ENCODE measurements around the gene VSIG4.

VSIG4 gene

GRCh38 chrX:66013194-66013816, 26.6 kb downstream of the VSIG4 start:
- no peak overlapping the region for H3K4me3 ChIP-seq (ENCODE audit: low read depth, low read length)
- DNase-seq (ENCODE audit: low read depth), result no peak

DNA sequence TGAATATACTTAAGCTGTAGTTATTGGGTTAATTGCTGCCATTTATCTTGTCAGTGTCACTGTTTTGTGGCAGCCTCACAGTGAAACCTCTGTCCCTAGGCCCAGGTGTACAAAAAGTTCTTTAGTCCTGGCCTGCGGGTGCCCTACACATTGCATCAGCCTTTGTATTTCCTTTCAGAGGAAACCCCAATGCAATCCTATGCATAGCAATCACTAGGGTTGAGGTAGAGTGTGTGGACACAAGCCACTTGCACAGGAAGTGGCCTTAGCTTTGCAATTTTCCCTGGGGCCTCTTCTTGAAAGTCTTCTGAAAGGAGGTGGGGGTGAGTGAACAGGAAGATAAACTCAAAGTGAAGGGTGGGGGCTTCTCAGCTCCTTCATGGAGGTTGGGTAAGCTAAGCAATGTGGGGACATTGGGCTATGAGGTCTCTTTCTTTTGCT, 27.8 kb downstream of the VSIG4 start:
- no peak for DNase-seq (ENCODE audit: low read depth)
- no peak overlapping the region for H3K4me3 ChIP-seq (ENCODE audit: low read depth, low read length)

DNA sequence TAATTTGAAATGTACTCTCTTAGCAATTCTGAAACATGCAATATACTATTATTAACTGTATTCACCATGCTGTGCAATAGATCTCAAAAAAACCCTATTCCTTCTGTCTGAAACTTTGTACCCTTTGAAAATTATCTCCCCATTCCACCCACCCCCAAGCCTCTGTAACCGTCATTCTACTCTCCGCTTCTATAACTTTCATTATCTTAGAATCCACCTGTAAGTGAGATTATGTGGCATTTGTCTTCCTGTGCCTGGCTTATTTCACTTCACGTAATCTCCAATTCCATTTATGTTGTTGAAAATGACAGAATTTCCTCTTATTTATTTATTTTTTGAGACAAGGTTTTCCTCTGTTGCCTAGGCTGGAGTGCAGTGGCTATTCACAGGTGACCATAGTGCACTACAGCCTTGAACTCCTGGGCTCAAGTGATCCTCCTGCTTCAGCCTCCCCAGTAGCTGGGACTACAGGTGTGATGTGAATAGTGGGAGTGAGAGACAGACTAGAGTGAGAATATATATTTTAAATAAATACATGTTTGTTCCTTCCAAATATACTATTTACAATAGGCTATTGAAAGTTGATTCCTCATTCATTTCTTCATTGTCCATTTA, 30.5 kb downstream of the VSIG4 start:
- no peak overlapping the region for H3K4me3 ChIP-seq (ENCODE audit: low read depth, low read length)
- DNase-seq (ENCODE audit: low read depth), result no peak

DNA sequence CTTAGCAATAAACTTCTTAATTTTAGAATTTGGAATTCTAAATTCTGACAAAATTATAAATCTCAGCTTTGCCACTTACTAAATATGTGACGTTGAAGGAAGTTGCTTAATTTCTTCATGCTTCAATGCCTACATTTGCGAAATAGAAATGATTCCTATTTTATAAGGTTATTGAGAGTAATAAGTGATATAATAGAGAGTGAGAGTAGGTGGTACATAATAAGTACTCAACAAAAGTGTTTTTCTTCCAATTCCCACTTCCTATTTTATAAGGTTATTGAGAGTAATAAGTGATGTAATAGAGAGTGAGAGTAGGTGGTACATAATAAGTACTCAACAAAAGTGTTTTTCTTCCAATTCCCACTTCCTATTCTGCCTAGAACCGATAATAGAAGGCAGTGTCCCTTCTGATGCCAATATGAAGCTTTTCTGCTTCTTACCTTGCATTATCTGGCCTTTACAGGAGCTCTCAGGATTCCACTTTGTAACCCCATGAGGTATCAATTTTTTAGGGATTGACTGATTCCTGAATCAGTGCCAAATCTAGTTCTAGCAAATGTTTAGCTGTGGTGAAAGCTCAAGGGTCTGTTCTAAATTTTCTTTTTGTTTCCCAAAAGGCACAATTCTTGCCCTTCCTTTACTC, 31.4 kb downstream of the VSIG4 start:
- no peak for DNase-seq (ENCODE audit: low read depth)
- no peak overlapping the region for H3K4me3 ChIP-seq (ENCODE audit: low read depth, low read length)

- no peak overlapping the region for H3K4me3 ChIP-seq (ENCODE audit: low read depth, low read length)
- no peak for DNase-seq (ENCODE audit: low read depth)
Observed at GRCh38 chrX:66007851-66008250, 32.0 kb downstream of the VSIG4 start.

GRCh38 chrX:66005830-66006449, 33.9 kb downstream of the VSIG4 start:
- H3K4me3 ChIP-seq (ENCODE audit: low read depth, low read length), result no peak overlapping the region
- DNase-seq (ENCODE audit: low read depth), result no peak

GRCh38 chrX:66004928-66005829, 34.7 kb downstream of the VSIG4 start:
- DNase-seq (ENCODE audit: low read depth), result no peak
- no peak overlapping the region for H3K4me3 ChIP-seq (ENCODE audit: low read depth, low read length)

DNA sequence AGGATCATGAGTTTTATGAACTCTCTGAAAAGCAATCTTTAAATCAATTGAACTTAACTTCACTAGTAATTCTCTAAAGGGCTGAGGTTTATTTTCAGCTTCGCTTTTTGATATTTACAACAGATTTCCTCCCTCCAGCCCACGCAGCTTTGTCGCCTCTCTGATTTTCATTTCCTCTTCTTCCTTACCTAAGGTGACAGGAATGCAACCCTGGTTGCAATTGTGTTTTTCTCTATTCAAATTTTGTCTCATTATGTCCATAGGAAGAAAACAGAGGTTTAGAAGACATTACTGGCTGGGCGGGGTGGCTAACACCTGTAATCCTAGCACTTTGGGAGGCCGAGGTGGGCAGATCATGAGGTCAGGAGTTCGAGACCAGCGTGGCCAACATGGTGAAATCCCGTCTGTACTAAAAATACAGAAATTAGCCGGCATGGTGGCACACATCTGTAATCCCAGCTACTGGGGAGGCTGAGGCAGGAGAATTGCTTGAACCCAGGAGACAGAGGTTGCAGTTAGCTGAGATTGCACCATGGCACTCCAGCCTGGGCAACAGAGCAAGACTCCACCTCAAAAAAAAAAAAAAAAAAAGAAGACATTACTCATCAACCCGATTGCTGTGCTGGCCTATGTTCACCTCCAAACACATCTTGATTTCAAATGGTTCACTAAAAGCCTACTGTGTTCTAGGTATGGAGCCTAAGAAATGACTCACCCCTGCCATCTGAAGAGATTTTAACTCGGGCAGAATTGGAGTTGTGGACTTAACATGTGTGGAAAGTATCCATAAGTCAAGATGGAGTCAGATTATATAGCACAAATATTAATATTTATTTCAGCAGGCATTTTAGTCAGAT, 36.8 kb downstream of the VSIG4 start:
- DNase-seq (ENCODE audit: low read depth), result no peak
- no peak overlapping the region for H3K4me3 ChIP-seq (ENCODE audit: low read depth, low read length)

DNA sequence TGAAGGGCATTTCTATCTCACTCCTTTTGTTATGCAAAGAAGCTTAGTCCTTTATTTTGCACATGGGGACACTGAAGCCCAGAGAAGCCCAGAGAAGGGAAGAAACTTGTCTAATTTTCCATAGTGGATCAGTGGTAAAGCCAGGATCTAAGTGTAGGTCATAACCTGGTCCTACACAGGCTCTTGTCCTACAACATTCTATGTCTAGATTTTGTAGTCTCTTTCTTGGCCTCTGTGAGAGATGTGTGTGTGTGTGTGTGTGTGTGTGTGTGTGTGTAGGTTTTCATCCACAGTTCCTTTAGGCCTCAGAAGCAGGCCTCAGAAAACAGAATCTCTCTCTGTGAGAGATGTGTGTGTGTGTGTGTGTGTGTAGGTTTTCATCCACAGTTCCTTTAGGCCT, 38.3 kb downstream of the VSIG4 start:
- no peak overlapping the region for H3K4me3 ChIP-seq (ENCODE audit: low read depth, low read length)
- no peak for DNase-seq (ENCODE audit: low read depth)

DNA sequence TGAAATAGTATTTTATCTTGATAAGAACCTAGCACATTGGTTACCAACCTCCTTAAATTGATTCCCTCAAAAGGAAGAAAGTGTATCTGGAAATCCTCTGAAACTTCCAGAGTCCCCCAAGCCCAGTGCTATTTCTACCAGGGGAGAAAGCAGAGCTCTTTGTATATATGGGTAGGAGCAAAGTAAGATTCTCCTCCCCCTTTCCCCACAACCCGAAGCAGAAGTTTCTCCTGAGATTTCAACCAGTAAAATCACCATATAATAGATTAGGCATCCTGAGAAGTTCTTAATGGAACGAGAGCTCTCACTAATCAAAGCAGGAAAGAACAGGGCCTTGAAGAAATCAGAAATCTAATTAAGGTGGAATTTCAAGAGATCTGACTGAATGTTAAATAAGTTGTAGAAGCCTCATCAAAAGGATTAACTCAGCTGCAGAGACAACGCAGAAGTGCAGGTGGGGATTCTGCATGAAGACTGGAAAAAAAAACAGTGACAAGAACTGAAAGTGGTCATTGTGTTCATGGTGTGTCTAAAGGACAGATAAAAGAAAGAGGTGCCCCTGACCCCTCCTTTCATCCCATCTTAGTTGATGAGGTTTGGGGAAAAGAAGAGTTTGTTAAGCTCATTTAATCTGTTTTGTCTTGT, 39.1 kb downstream of the VSIG4 start:
- DNase-seq (ENCODE audit: low read depth), result no peak
- no peak overlapping the region for H3K4me3 ChIP-seq (ENCODE audit: low read depth, low read length)

- DNase-seq (ENCODE audit: low read depth), result no peak
- no peak overlapping the region for H3K4me3 ChIP-seq (ENCODE audit: low read depth, low read length)
Observed at GRCh38 chrX:66000178-66000577, 39.7 kb downstream of the VSIG4 start.

GRCh38 chrX:65999563-66000148, 40.2 kb downstream of the VSIG4 start:
- H3K4me3 ChIP-seq (ENCODE audit: low read depth, low read length), result no peak overlapping the region
- DNase-seq (ENCODE audit: low read depth), result no peak

GRCh38 chrX:65999029-65999562, 40.8 kb downstream of the VSIG4 start:
- H3K4me3 ChIP-seq (ENCODE audit: low read depth, low read length), result no peak overlapping the region
- DNase-seq (ENCODE audit: low read depth), result no peak

GRCh38 chrX:65997978-65998717, 41.7 kb downstream of the VSIG4 start:
- H3K4me3 ChIP-seq (ENCODE audit: low read depth, low read length), result no peak overlapping the region
- no peak for DNase-seq (ENCODE audit: low read depth)

DNA sequence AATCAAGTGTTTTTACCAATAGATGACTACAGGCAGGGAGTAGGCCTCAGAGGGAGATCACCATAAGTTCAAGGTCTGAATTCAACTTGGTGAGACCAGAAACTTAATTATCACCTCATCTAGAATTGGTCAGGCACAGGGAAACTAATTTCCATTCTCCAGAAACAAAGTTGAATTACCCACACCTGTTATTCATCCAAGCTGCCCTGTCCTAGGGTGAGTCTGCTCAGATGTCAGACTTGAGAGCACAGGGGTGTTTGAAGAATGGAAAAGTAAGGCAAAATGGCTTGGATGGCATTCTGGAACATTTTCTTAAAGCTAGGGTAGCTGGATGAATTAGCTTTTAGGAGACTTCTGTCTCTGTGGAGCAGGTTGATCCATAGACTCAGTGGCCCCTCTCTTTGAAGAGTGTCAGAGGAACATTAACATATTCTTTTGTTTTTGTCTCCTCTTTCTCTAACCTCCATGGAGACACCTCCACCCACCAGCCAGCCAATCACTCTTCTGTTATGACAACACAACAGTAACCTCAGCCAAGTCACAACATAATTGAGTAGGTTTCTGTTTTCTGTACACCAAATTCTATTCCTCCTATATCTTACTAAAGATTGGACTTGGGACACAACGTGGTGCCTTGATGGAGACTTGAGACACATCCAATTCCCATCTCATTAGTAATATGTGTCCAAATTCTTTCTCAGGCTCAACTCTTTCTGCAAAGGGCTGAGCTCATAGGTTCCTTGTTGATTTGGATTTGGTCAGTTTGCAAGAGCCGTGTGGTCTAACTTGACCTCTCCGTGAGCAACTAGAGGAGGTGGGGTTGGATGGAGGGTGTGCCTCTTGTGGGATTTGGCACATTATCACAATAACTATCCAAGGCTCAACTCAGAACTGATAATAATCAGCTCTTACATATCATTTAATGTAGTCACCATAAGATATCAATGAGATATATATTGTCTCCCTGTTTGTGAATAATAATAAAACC, 45.1 kb downstream of the VSIG4 start:
- H3K4me3 ChIP-seq (ENCODE audit: low read depth, low read length), result no peak overlapping the region
- DNase-seq (ENCODE audit: low read depth), result no peak

- no peak overlapping the region for H3K4me3 ChIP-seq (ENCODE audit: low read depth, low read length)
- no peak for DNase-seq (ENCODE audit: low read depth)
Observed at GRCh38 chrX:65993915-65994460, 45.9 kb downstream of the VSIG4 start.

All from skeletal muscle cell (primary cell).